ENCODE measurements around the gene XPC. TPM values are rescaled to one million over a fixed set of nuclear protein-coding genes. Genes with fewer than 3 reads are reported as not detected.

Gene XPC
- total RNA-seq, 1 donor from 2014 or later = 37.6 TPM

DNA sequence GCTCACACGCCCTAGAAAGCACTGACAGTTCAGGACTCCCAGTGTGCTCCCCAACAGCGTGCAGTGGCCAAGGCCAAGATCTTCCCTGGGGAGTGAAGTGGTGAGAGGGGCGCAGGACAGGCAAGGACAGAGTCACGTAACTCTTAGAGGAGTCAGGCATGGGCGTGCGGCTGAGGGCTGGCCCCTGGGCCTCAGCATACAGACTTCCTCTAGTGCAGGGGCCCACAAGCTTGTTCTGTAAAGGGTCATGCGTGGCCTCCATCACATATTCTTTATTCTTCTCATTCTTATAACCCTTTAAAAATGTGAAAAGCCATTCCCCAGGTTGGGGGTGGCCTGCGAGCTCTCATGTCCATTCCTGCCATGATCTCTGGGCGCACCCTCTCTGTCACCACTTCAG lies 28.3 kb downstream of the XPC start:
- intact Hi-C loops (cut with micrococcal nuclease) = no loop called here

DNA sequence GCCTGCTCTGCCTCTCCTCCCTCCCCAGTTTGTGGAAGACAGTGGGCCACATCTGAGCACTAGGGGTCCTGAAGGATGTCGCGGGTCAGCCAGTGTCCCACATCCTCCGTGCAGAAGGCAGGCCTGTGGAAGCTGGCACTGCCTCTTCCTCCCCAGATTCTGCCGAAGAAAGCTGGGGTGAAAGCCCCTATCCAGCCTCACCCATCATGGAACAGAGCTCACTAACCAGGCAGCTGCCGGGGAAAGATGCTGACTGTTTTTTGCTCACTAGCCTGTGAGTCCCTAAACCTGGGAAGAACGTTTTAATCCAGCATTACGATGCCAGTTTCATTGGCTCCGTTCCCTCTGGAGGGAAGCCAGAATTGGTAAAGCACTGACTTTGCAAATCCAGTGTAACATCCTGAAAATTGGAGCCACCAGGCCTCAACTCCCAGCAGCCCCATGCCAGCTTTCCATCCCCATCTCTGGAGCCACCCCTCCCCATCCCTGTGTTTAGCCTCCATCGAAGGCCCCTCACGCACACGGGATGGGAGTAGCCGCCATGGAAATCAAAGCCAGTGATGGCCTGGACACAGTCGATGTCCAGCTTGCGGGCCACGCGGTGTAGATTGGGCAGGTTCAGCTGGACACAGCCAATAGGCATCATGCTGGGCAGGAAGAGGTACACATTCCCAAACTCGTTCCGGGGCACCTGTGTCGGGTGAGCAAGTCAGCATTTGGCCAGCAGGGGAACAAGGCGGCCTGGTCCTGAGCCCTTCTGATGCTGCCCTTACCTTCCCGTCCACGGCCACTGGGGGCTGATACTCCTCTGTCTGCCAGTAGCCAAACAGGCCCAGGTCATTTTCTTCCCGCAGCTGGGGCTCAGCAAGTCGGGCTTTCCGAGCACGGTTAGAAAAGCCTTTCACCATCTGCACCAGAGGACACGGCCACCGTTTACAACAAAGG lies 30.1 kb downstream of the XPC start:
- intact Hi-C loops (cut with micrococcal nuclease) = no loop called here

DNA sequence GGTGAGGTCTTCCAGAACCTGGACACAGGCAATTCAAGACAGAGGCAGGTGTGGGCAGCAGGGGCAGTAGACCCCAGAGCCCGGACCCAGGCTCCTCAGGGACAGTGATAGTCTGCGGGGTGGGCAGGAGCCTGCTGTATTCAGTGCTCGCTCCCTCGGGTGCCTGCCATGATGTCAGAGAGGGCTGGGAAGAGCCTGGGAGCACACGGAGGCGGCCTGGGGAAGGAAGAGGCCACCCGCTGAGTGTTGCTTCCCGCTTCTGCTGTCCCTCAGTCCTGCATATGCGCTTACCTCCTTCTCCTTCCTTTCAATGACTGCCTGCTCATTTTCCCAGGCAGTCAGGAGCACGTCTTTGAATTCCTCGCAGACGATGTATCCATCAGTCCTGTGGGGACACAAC lies 30.8 kb downstream of the XPC start:
- intact Hi-C loops (cut with micrococcal nuclease) = no loop called here

DNA sequence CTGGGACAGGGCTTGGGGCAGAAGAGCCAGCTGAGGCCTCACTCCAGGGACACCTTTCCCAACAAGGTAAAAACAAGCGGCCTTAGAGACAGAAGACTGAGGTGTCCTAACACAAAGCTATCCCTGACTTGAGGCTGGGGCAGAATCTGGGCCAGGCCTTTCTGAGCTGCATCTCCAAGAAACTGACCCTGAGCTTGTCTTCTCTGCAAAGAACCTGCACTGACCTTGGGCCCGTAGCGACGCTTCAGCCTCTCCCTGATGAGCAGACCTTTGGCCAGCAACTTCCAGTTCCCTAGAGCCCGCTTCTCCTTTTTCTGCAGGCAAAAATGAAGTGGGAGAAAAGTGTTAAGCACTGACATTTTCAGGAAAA lies 31.4 kb downstream of the XPC start:
- intact Hi-C loops (cut with micrococcal nuclease) = no loop called here

DNA sequence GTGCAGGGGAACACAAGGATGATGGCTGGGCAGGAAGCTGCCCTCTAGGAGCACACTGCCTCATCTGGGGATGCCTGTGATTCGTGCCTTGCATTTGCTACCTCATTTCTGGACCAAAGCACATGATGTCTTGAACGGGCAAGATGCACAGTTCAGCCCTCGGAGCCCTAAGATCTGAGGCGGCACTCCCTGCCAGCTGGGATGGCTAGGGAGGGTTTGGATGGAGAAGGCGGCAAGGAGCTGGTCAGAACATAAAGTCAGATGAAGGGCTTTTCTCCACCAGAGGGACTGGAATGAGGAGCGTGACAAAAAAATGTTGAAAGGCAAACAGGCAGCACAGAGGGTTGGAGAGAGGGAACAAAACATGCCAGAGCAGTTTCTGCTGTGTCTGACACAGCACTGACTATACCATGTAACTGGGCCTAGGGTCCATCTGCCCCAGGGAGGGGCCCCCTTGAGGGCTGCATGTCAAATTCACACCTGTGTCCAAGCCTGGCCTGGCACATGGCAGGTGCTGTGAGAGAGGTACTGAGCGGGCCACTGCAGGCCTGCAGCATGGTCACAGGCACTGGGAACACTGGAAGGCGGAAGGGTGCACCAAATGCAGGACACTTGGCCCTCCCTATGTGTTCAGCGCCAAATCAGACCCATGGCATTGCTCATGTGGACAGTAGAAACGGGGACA lies 31.9 kb downstream of the XPC start:
- intact Hi-C loops (cut with micrococcal nuclease) = no loop called here

DNA sequence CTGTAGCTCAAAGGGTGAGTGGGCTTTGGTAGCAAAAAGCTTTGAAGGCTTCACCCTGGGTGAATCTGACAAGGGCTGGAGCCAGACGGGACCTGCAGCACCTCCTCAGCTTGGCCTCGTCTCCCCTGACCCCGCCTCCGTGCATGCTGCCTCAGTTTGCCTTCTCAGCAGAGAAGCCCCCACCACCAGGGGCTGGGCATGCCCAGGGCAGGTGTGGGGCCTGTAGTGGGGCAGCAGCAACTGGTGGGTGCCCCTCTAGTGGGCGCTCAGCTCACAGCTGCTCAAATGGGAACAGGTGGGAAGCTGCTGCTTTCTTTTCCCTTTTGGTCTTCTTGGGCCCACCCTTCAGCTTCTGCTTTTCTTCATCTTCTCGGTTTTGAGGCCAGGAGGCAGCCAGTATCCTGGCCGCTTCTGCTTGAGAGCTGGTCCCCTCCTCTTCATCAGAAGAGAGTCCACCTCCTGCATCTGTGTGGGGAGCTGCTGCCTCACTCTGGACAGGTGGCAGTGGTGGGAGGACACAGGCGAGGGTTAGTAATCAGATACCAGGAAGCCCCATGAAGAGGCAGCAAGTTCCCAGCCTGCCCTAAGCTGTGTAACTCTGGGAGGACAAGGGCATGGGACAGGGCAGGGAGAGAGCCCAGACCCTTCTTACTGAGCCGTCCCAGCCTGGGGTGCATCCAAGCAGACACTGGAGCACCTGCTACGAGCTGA lies 32.6 kb downstream of the XPC start:
- intact Hi-C loops (cut with micrococcal nuclease) = loop anchor here (1.0 kb wide), 1 partner anchor 256 kb away; the partner anchor contains the start of gene SLC6A6

DNA sequence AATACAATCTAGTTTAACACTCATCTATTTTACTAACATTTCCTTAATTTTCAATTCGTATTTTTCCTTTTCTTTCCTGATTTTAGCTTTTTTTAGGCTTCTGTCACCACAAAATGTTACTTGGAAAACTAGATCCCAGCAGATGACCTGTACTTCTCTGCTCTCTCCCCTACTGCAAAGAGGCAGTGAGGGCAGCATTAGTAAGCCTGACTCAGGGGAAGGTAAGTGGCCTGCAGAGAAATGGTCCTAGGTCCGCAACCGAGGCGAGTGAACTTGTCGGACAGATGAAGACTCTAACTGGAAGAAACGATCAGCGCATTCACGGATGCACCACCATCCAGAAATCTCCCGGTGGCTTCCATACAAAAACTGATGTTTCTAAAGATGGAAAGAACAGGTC lies 33.2 kb downstream of the XPC start:
- intact Hi-C loops (cut with micrococcal nuclease) = loop anchor here (1.0 kb wide), 1 partner anchor 257 kb away; the partner anchor contains the start of gene SLC6A6

DNA sequence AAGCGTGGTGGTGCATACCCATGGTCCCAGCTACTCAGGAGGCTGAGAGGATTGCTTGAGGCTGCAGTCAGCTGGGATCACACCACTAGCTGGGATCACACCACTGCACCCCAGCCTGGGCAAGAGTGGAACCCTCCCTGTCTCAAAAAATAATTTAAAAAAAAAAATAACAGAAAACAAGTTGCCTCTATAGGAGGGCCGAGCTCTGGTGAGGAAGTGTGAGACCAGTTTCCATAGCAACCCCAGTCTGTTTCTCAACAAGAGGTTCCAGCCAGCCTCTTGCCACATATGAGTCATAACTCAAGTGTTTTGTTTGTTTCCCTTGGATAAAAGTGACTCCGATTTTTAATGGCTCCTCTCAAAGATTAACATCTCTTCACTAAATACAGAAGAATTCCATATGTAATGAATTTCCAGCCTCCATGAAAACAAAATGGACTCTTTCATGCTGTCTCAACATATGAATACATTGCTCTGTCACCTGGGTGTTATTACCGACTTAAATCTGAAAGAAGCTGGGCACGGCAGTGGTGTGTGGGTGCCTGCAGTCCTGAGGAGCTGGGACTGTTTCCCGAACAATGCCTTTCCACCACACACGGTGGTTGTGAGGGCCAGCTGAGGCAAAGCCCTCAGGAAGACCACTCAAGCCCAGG lies 33.9 kb downstream of the XPC start:
- intact Hi-C loops (cut with micrococcal nuclease) = loop anchor here (1.0 to 5.0 kb wide), 6 partner anchors 20 to 507 kb away; partner anchors contain the start of genes CCDC174, CHCHD4, LSM3 and SLC6A6

DNA sequence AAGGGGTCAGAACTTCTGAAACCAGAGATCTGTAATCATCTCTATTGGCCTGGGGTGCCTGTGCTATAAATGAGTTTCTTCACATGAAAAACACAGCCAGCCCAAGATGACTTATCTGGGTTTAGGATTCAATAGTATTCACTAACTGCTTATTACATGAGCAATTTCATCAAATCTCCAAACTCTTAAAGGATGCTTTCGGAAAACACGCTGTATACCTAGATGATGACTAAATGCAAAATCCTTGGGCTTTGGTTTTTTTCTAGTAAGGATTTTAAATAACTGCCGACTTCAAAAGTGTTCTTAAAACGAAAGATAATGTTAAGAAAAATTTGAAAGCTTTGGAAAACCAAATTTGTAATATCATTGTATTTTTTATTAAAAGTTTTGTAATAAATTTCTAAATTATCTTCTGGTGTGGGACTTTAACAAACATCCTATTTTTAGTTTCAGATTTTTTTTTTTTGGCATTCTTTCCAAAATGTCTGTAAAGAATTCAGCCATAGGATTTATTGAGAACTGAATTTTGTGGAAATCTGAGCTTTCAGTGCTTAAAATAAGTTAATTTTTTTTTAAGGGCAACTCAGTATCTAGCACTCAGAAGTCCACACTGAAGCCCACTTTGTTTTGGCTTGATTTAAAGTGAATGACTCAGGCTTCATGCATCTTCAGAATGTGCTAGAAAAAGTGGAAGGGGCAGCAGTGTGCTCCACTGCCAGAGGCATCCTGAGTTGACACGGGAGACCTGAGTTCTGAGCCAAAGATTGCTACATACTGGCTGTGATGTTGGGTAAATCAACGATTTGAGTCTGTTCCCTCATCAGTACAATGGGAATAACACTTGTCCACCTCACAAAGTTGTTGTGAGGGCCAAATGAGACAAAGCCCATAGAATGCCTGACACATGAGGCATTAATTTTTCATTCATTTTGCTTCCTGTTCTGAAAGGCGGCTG lies 34.9 kb downstream of the XPC start:
- intact Hi-C loops (cut with micrococcal nuclease) = loop anchor here (1.0 to 5.0 kb wide), 5 partner anchors 19 to 508 kb away; partner anchors contain the start of genes CCDC174, CHCHD4, LSM3 and XPC

DNA sequence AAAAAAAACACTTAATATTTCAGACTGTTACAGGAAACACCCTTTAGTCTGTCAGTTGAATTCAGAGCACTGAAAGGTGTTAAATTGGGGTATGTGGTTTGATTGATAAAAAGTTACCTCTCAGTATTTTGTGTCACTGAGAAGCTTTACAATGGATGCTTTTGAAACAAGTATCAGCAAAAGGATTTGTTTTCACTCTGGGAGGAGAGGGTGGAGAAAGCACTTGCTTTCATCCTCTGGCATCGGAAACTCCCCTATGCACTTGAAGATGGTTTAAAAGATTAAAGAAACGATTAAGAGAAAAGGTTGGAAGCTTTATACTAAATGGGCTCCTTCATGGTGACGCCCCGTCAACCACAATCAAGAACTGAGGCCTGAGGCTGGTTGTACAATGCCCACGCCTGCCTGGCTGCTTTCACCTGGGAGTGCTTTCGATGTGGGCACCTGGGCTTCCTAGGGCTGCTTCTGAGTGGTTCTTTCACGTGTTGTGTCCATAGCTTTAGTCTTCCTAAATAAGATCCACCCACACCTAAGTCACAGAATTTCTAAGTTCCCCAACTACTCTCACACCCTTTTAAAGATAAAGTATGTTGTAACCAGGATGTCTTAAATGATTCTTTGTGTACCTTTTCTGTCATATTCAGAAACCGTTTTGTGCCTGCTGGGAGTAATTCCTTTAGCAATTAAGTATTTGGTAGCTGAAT lies 35.7 kb downstream of the XPC start:
- intact Hi-C loops (cut with micrococcal nuclease) = loop anchor here (5.0 kb wide), 1 partner anchor 245 kb away; no protein-coding TSS in a partner anchor

DNA sequence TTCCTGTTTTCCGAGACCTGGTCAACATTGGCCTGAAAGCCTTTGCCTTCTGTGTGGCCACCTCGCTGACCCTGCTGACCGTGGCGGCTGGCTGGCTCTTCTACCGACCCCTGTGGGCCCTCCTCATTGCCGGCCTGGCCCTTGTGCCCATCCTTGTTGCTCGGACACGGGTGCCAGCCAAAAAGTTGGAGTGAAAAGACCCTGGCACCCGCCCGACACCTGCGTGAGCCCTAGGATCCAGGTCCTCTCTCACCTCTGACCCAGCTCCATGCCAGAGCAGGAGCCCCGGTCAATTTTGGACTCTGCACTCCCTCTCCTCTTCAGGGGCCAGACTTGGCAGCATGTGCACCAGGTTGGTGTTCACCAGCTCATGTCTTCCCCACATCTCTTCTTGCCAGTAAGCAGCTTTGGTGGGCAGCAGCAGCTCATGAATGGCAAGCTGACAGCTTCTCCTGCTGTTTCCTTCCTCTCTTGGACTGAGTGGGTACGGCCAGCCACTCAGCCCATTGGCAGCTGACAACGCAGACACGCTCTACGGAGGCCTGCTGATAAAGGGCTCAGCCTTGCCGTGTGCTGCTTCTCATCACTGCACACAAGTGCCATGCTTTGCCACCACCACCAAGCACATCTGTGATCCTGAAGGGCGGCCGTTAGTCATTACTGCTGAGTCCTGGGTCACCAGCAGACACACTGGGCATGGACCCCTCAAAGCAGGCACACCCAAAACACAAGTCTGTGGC lies 36.6 kb downstream of the XPC start:
- intact Hi-C loops (cut with micrococcal nuclease) = loop anchor here (5.0 kb wide), 1 partner anchor 244 kb away; no protein-coding TSS in a partner anchor

DNA sequence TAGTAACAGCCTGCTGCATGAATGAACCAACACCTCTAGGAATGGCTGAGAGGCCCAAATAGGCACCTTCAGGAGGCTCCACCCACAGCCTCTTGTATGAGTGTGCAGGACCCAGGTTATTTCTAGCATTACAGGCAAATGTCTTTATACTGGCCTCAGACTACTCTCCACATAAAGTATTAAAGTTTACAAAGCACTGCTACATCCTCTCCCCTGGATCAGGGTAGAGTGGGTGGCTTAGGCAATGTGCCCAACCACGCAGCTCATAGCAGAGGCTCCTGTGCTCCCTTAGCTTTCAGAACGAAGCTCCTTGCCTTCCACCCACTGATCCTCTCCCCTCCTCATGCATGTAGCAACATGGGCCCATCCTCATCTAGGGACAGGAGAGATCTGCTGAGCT lies 37.3 kb downstream of the XPC start:
- intact Hi-C loops (cut with micrococcal nuclease) = loop anchor here (5.0 kb wide), 1 partner anchor 244 kb away; no protein-coding TSS in a partner anchor

DNA sequence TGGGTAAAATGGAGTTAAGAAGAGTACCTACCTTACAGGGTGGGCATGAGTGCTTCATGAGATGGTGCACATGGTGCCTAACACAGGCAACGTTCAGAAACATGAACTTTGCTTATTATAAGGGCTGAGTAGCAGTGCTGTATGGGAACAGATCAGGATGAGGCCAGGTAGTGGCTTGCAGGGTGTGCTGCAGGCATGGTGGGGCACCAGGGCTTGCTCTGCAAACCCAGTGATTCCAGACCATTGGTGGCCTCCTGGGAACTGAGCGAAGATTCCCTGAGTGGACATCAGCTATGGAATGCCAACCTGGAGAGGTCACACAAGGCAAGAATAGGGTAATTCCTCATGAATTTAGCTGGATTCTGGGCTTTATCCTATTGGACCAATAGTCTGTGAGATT lies 37.7 kb downstream of the XPC start:
- intact Hi-C loops (cut with micrococcal nuclease) = loop anchor here (5.0 kb wide), 1 partner anchor 243 kb away; no protein-coding TSS in a partner anchor

DNA sequence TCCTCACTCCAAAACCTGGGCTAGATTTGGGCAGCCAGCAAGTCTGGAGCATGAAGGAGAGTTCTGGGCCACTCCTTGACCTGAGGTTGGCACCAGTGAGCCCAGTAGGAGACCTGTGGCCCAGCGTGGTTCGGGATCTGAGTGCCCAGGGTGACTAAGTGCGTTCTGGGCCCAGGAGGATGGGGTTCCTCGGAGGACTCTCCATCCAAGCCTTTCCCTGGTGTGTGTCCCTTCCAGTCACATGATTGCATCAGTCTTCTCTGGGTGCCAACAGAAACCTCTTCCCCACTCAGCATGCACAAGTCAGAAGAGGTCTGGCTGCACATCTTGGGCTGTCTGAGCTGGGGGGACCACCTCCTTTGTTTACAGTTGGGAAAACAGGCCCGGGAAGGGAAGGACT lies 38.6 kb downstream of the XPC start:
- intact Hi-C loops (cut with micrococcal nuclease) = loop anchor here (5.0 kb wide), 1 partner anchor 242 kb away; no protein-coding TSS in a partner anchor

DNA sequence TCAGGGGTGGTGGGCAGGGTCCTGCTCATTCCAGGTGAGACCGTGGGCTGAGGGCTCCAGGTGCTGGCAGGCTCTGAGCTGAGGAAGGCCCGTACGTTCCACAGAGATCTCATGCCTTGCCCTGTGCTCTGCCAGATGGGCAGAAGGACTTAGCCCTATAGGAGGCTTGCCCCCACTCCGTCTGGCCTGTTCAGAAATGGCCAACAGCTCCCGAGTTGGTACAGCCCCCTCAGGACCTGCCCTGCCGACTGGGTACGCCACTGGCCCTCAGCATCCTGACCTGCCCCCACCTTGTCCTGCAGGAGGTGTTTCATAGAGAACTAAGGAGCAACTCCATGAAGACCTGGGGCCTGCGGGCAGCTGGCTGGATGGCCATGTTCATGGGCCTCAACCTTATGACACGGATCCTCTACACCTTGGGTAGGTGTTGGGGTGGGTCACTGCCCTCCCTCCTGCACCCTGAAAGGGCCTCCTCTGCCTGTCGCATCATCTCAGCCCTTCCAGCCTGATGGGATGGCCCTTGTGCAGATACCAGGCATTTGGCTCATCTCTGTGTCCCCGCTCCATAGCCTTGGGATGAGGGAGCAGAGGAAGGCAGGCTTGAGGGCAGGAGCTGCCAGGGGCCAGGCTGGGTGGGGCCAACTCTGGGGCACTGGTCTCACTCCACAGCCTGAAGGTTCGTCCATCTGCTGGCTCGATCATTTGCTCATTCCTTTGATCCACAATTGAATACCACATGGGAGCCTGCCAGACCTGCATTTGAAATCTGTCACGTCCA lies 39.3 kb downstream of the XPC start:
- intact Hi-C loops (cut with micrococcal nuclease) = no loop called here

DNA sequence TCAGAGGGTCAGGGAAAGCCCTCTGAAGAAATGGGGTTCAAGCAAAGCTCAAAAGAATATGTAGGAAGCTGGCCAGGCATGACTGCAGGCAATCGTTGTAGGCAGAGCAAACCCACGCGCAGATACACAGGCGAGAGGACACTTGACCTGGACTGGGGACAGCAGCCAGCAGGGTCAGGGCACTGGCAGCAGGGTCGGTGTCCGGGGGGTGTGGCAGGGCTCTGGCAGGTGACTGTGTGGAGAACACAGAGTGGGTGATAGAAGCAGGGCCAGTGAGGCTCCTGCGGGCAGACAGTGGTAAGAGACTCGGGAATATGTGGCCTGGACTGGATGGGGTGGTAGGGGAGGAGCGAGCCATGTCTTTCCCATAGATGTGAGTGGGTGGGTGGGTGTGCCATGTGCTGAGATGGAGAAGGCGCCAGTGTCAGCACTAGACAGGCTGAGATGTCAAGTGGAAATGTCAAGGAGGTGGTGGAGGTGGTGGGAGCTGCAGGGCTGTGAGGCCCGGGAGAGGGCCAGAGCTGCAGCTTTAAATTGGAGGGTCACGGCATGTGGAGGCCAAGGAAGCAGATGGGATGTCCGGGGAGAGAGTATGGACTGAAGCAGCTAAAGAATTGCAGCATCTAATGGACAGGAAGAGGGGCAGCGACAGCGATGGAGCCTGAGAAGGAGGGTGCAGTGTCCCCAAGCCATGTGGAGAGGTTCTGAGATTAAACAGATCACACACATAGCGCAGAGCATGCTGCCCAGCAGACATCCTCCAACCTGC lies 40.1 kb downstream of the XPC start:
- intact Hi-C loops (cut with micrococcal nuclease) = no loop called here

DNA sequence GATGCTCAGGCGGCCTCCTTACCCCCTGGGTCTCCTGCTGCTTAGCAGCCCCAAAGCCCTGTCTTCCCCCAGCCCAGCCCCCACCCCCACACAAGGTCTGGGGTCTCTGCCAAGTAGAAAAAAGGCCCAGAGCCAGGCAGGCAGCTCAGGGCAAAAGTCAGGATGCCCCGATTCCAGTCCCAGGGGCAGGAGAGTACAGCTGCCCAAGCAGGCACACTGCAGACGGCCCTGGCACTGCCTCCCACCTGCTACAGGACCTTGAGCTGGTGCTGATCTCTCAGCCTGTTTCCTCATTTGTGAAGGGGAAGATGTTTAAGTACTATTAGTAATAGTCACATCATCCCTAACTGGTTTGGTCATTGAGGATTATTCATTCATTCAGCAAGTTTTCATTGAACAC lies 41.0 kb downstream of the XPC start:
- intact Hi-C loops (cut with micrococcal nuclease) = no loop called here
